Hepatocyte (in vitro differentiated cells): ENCODE measurements around the gene FSCN2.

Source experiments
- EZH2 ChIP-seq: fragments of 200-600 bp; sonication (generic); IDR thresholded peaks from 2 replicates; pipeline ENCODE4 v1.6.1; 2016; ENCODE audit warnings: antibody characterized with exemption, mild to moderate bottlenecking, borderline replicate concordance
- EZH2phosphoT487 ChIP-seq: fragments of 200-600 bp; sonication (generic); IDR thresholded peaks from one replicate; pipeline ENCODE4 v1.6.1; 2018; ENCODE audit warnings: antibody characterized with exemption, mild to moderate bottlenecking, low read depth, moderate library complexity; ENCODE audit not compliant: unreplicated experiment, severe bottlenecking

DNA sequence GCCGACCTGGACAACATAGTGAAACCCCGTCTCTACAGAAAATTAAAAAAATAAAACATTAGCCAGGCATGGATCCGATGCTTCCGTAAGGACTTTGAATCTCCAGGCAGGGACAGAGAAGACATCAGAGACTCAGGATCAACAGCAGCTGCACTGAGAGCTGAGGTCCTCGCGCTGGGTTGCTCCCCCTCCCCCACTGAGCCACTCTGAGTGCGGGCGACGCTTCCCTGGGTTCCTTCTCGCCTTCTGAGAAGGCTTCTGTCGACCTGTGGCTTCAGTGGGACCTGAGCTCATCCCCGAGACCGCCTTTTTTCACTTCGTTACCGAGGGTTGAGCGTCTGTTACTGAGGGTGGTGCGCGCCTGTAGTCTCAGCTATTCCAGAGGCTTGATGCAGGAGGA is 36.0 kb upstream of the FSCN2 start:
- no peak for TF ChIP-seq EZH2phosphoT487
- no peak for TF ChIP-seq EZH2
